GM18517 (cell line): Measurements from ENCODE around the gene CCDC90B.
"Not testable (repeated sequence)": the region's sequence is repeated elsewhere in the genome, so short reads cannot be mapped to it uniquely, and the experiment has no call there.

Experiments
- ATAC-seq: cut with Tn5 transposase; IDR thresholded peaks from one replicate; pipeline ENCODE4 v1.9.1; 2021; ENCODE audit warnings: mild to moderate bottlenecking, moderate library complexity; ENCODE audit not compliant: unreplicated experiment

Gene CCDC90B

DNA sequence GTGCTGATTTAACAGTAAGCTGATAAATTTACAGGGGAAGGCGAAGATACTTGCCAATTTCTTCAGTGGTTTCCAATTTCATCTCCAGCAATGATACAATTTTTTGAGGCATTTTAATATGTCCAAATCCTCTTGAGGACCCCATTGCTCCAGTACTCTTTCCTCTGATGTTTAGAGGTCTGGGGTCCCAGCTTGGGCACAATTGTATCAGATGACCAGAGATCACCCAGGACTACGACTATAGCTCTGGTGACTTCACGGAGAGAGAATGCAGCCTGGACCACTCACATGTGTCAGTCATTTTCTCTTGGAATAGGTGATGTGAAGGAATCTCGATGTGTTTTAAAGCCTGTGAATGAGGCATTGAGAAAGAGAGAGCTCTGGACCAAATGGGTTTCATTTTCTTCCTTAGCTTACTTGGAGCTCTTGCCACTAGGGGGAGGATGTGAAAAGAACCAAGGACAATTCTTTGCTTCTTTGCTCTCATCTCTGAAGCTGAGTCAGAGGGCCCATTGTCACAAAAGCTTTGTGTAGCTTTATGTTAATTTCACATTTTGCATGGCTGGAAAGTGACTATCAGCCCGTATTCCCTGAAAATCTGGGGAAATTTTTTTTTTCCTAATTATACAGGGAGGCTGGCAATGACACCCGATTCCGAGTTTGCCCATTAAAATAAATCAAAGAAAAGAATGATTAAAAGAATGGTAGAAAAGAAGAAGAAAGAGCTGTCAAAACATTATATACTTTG is 6.7 kb upstream of the CCDC90B start:
- peak; percentile 63 for ATAC-seq

- ATAC-seq = no peak
These were observed 1.5 kb upstream of the CCDC90B start for GRCh38 chr11:83287631-83288030.

DNA sequence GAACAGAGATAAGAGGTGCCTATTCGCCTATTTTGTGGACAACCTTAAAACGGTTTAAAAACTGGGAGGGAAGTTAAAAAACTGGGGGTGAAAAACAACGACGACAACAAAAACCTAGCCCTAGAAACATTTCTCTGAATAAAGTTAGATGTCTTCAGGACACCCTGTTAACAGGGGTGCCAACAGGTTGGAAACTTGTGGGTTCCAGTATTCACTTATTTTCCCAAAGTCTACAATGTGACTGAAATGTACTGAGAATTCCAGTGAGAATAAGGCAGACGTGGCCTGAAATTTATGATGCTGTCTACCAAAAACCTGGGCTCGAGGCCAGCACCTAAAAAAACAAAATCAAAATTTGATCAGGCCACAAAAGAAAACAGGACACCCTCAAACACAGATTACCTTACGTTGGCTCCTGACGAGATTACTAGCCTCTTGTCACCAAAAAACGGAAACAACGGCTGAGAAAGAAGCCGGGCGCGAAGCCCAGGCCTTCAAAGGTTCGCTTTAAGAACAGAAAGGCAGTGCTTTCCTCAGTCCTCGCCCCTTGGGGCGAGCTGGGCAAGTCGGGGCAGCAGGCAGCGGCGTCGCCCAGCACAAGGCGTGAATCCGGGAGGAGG is 906 bp downstream of the CCDC90B start:
- peak; percentile 40 for ATAC-seq

DNA sequence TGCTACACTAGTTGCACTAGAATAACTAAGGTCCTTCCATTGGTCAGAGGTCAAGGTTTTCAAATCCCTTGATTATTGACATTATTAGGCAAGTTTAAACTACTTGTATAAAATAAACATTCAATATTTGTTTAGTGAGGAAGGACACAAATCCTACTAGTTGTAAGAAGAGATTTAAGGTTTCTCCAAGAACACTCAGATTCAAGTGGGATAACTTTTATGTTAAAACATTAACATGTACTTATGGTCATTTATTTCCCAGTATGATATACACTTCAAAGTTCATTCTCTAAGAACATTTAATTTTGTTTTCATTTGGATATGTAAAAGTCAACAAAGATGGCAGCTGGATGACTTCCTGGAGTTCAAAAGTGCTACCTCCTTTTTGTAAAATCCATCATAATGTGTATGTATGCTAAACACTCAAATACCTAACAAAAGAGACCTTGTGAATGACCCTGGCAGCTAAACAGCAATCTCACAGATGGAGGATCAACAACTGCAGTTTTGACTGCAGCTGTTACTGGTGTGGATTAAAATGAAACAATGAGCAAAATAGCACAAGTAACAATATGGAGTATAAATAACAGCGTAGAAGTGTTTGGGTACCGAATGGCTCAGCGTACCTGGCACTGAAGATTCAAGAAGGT is 1.5 kb downstream of the CCDC90B start:
- ATAC-seq = no peak

DNA sequence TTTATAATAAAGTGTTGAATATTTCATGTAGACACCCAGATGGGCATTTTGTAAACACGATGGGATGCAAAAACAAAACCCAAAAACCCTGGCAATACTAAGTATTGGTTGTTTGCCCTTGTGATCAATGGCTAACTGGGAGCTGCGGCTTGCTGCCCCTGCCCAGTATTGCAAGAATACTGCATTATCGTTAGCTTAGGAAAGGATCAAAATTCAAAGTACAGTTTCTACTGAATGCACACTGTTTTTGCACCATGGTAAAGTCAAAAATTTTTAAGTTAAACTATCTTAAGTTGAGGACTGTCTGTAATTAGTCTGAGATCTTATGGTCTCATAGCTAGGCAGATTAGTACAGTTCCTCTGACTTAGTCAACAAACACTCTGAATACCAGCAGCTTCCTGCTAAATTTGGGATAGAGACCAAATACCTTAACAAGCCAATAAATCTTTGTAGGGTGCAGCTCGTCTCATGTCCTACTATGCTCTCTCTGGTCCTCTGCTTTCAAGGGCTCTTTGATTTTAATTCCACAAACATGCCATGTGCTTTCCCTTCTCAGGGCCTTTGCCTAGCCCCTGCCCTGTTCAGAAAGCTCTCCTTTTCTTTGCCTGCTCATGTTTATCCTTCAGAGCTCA is 4.0 kb downstream of the CCDC90B start:
- no peak for ATAC-seq

GRCh38 chr11:83280256-83280655 is 5.9 kb downstream of the CCDC90B start:
- ATAC-seq = no peak

GRCh38 chr11:83278351-83278750 is 7.8 kb downstream of the CCDC90B start:
- no peak for ATAC-seq

GRCh38 chr11:83275888-83276641 is 10.1 kb downstream of the CCDC90B start:
- no peak for ATAC-seq

DNA sequence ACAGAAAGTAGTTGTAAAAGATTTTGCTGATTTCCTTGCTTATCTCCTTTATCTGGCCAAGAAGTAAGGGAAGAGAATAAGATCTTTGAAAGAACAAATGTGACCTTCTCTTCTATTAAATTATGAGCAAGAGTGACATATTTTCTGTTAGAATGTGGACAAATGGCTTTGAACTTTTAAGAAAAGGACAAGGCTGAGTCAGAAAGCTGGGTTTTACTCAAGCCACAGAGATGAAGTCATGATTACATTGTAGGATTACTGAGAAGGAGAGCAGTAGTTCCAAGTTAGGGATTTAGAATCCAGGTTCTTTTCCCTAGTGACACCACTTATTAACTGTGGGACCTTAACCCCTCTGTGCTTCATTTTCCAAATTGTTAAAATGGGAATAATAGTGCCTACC is 13.5 kb downstream of the CCDC90B start:
- ATAC-seq = no peak

GRCh38 chr11:83271734-83272133 is 14.4 kb downstream of the CCDC90B start:
- ATAC-seq = not testable (repeated sequence)

DNA sequence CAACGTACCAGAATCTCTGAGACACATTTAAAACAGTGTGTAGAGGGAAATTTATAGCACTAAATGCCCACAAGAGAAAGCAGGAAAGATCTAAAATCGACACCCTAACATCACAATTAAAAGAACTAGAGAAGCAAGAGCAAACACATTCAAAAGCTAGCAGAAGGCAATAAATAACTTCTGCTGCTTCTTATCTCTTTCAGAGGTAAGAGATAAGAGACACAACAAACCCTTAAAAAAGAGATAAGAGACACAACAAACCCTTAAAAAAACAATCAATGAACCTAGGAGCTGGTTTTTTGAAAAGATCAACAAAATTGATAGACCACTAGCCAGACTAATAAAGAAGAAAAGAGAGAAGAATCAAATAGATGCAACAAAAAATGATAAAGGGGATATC is 17.1 kb downstream of the CCDC90B start:
- ATAC-seq = not testable (repeated sequence)

DNA sequence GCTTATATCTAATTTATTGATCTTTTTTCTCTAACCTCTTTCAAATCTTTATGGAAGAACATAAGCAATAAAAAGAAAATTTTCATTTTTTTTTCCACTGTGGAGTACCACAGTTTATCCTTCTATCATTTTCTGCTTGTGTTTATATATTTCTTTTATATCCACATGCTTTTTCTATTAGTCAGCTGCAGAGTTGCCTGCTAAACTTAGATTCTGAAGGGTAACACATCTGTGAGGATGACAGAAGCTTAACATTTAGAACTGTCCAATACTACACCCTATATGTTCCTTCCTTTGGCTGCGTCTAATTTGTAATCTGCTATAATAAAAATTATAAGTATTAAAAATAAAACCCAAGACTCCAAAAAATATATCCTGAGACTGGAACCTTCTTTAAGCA is 20.8 kb downstream of the CCDC90B start:
- no peak for ATAC-seq

DNA sequence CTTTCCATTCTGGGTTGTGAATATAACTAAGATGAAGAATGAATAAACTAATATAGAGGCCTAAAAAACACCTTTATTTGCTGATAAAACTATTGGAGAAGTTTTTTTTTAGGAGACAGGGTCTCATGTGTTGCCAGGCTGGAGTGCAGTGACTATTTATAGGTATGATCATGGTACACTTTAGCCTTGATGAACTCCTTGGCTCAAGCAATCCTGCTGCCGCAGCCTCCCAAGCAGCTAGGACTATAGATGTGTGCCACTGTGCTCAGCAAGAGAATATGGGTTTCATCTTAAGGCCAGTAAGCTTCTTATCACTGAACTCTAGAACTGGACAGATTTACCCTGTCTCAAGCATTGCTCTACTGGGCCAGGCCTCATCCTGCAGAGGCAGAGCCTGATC is 26.6 kb downstream of the CCDC90B start:
- no peak for ATAC-seq

- no peak for ATAC-seq
These were observed 28.4 kb downstream of the CCDC90B start for GRCh38 chr11:83257761-83258168.

GRCh38 chr11:83256602-83257340 is 29.4 kb downstream of the CCDC90B start:
- no peak for ATAC-seq

DNA sequence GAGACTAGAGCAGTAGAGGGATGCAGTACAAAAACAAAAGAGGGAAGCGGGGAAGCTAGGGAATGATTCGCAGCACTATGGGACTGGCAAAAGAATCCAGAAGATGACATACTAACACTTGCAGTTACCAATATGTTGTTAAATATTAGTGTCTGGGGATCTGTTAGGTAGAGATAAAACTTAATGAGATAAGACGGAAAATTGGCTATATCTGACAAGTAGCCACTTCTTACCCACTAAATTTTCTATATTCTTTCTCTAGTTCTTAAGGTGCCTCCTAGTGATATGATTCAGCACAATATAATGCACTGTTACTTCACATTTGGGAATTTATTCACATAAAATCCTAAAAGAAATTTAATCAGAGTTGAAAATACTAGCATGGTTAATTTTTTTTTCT is 30.8 kb downstream of the CCDC90B start:
- no peak for ATAC-seq

- ATAC-seq = no peak
These were observed 33.2 kb downstream of the CCDC90B start for GRCh38 chr11:83252941-83253340.

DNA sequence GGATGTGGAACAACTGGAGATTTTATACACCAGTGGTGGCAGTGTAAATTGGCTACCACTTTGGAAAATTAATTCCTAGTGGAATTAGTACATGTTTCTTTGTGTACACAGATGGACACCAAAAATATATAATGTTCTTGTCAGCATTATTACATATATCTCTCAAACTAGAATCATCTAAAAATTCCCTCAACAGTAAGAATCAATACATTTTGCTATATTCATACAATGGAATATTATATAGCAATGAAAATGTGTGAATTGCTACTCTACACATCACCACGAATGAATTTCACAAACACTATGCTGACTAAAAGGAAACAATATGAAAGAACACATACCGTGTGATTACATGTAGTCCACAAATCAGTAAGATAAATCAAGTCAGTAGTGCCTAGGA is 33.9 kb downstream of the CCDC90B start:
- no peak for ATAC-seq

DNA sequence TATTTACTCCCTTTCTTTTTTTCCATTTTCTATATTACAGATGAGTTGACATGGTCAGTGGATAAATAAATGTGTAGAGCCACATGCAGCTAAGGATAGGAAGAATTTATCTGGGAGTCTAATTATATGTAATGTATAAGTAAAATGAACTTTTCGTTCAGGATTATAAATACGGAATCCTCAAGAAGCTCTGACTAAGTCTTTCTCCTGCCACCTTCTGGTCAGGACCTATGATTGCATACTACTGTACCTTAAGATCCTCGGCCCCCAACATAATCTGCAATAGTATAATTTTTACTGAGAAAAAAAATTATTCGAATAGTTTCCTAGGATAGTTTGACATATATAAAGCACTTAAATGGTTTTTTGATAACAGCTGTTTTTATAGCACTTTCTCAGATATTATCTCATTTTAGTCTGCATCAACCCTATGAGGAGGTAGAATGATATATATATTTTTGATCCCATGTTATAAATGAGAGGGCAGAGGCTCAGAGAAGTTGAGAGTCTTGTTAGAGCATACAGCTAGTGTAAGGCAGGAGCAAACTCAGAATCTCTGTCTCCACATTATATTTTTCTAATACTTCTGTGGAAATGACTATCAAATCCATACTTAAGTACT is 36.1 kb downstream of the CCDC90B start:
- peak; percentile 76 for ATAC-seq

DNA sequence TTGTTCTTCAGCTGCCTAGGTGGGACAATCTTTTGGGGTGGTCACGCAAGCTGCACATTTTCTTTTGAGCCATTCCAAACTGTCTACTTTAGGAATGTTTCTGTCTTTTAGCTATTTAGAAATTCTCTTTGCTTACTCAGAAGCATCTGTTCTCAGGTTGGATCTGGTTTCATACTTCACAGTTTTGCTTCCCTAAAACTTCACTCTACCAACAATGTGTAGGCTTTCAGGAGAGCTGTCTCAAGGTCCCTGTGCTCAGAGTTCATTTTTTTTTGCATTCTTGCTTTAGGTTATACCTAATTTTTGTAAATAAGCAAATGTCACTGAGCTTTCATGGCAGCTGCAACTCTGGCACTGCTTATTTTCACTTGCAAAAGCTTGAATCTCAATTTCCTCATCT is 36.7 kb downstream of the CCDC90B start:
- ATAC-seq = no peak
